Stimulated activated CD4-positive, alpha-beta T cell treated with anti-CD3 and anti-CD28 coated beads, Interleukin-15, amount 100 ng/mL, for 1 hour (primary cell): ENCODE results near the gene PCDHGB3.
"Not testable (repeated sequence)": the region's sequence is repeated elsewhere in the genome, so short reads cannot be mapped to it uniquely, and the experiment has no call there.

Source experiments
- DNase-seq, 2 donors: peaks; one replicate each; pipeline ENCODE4 v3.0.0-alpha.2; 2020; ENCODE audit warnings: low read depth in 1 of 2, low spot score in 1 of 2

PCDHGB3 gene

GRCh38 chr5:141369994-141370848, at the start of gene PCDHGB3:
Gene PCDHGB3, plus strand, starts transcription at chr5:141370242. Its CDS starts 153 bp downstream, at chr5:141370395.
- no peak for DNase-seq

- no peak for DNase-seq
Observed at GRCh38 chr5:141322261-141322660, 47.8 kb upstream of the PCDHGB3 start.

- peak; percentile 35 to 49 for DNase-seq
Observed at GRCh38 chr5:141326088-141326854, 43.8 kb upstream of the PCDHGB3 start.

- no peak for DNase-seq
Observed at GRCh38 chr5:141328231-141328630, 41.8 kb upstream of the PCDHGB3 start.

- DNase-seq, result no peak
Observed at GRCh38 chr5:141330299-141331080, 39.6 kb upstream of the PCDHGB3 start, which contains the start of gene PCDHGA1. Gene PCDHGA1, plus strand, starts transcription at chr5:141330514.

GRCh38 chr5:141332571-141332970, 37.5 kb upstream of the PCDHGB3 start:
- DNase-seq, result not testable (repeated sequence)

- no peak for DNase-seq
Observed at GRCh38 chr5:141338538-141339306, 31.3 kb upstream of the PCDHGB3 start, which contains the start of gene PCDHGA2. Gene PCDHGA2, plus strand, starts transcription at chr5:141338760.

GRCh38 chr5:141340781-141341354, 29.2 kb upstream of the PCDHGB3 start:
- DNase-seq, result not testable (repeated sequence)

GRCh38 chr5:141342773-141343172, 27.3 kb upstream of the PCDHGB3 start:
- DNase-seq, result no peak

- no peak for DNase-seq
Observed at GRCh38 chr5:141343242-141343952, 26.6 kb upstream of the PCDHGB3 start, which contains the start of gene PCDHGA3. Gene PCDHGA3, plus strand, starts transcription at chr5:141343829. Its CDS starts 205 bp downstream, at chr5:141344034.

- DNase-seq, result no peak
Observed at GRCh38 chr5:141343953-141344463, 26.0 kb upstream of the PCDHGB3 start.

- DNase-seq, result no peak
Observed at GRCh38 chr5:141345327-141345726, 24.7 kb upstream of the PCDHGB3 start.

- DNase-seq, result not testable (repeated sequence)
Observed at GRCh38 chr5:141346017-141346416, 24.0 kb upstream of the PCDHGB3 start.

- DNase-seq, result no peak
Observed at GRCh38 chr5:141349917-141350619, 20.0 kb upstream of the PCDHGB3 start, which contains the start of gene PCDHGB1. Gene PCDHGB1, plus strand, starts transcription at chr5:141350099. Its CDS starts 162 bp downstream, at chr5:141350261.

GRCh38 chr5:141351591-141351990, 18.5 kb upstream of the PCDHGB3 start:
- DNase-seq, result no peak

- DNase-seq, result no peak
Observed at GRCh38 chr5:141354900-141355469, 15.1 kb upstream of the PCDHGB3 start, which contains the start of gene PCDHGA4. Gene PCDHGA4, plus strand, starts transcription at chr5:141355021. Its CDS starts 87 bp downstream, at chr5:141355108.

- no peak for DNase-seq
Observed at GRCh38 chr5:141355641-141356040, 14.4 kb upstream of the PCDHGB3 start.

GRCh38 chr5:141356133-141356532, 13.9 kb upstream of the PCDHGB3 start:
- no peak for DNase-seq
